Hematopoietic multipotent progenitor cell treated with erythropoietin and hydrocortisone succinate and interleukin-3 and kit ligand, for 8 days (in vitro differentiated cells): Measurements from ENCODE around the gene MOB2.
"Not testable (repeated sequence)": the region's sequence is repeated elsewhere in the genome, so short reads cannot be mapped to it uniquely, and the experiment has no call there.

ENCODE experiments used
- DNase-seq: peaks from one replicate; pipeline ENCODE4 v3.0.0-alpha.2; 2015

MOB2 gene

GRCh38 chr11:1517117-1518005, 30.8 kb upstream of the MOB2 start:
- no peak for DNase-seq

- DNase-seq = no peak
Observed at GRCh38 chr11:1516273-1517067, 29.9 kb upstream of the MOB2 start.

GRCh38 chr11:1515082-1516060, 28.8 kb upstream of the MOB2 start:
- peak; percentile 45 for DNase-seq

GRCh38 chr11:1514336-1515061, 27.9 kb upstream of the MOB2 start:
- DNase-seq = no peak

GRCh38 chr11:1513326-1514296, 27.0 kb upstream of the MOB2 start:
- no peak for DNase-seq

GRCh38 chr11:1512531-1513258, 26.1 kb upstream of the MOB2 start:
- peak; percentile 43 for DNase-seq

GRCh38 chr11:1511937-1512496, 25.4 kb upstream of the MOB2 start:
- no peak for DNase-seq

GRCh38 chr11:1510928-1511327, 24.3 kb upstream of the MOB2 start:
- no peak for DNase-seq

GRCh38 chr11:1510351-1510750, 23.8 kb upstream of the MOB2 start:
- not testable (repeated sequence) for DNase-seq

GRCh38 chr11:1509626-1510255, 23.2 kb upstream of the MOB2 start:
- DNase-seq = no peak

GRCh38 chr11:1508986-1509385, 22.4 kb upstream of the MOB2 start:
- no peak for DNase-seq

GRCh38 chr11:1508491-1508891, 21.9 kb upstream of the MOB2 start:
- no peak for DNase-seq

GRCh38 chr11:1507381-1508140, 21.0 kb upstream of the MOB2 start:
- no peak for DNase-seq

GRCh38 chr11:1506981-1507380, 20.4 kb upstream of the MOB2 start:
- no peak for DNase-seq

GRCh38 chr11:1505480-1505879, 18.9 kb upstream of the MOB2 start:
- no peak for DNase-seq

- no peak for DNase-seq
Observed at GRCh38 chr11:1504581-1505290, 18.2 kb upstream of the MOB2 start.

- no peak for DNase-seq
Observed at GRCh38 chr11:1504138-1504537, 17.6 kb upstream of the MOB2 start.

GRCh38 chr11:1503708-1504104, 17.1 kb upstream of the MOB2 start:
- DNase-seq = no peak
